OCI-LY1 (cell line): ENCODE results near the gene C1orf105.

Experiments
- H2AFZ ChIP-seq: fragments of 200-600 bp; sonication (generic), shearing (Covaris generic); 2 replicates; pipeline ENCODE4 v1.6.0; 2014; ENCODE audit warnings: antibody characterized with exemption, mild to moderate bottlenecking, low read length
- H3F3A ChIP-seq: fragments of 200-600 bp; sonication (generic), shearing (Covaris generic); 2 replicates; pipeline ENCODE4 v1.6.0; 2014; ENCODE audit warnings: mild to moderate bottlenecking, antibody characterized with exemption, low read length, moderate library complexity; ENCODE audit not compliant: insufficient read depth
- H3K27ac ChIP-seq: fragments of 200-600 bp; sonication (generic); 2 replicates; pipeline ENCODE4 v1.5.1; 2014; ENCODE audit warnings: low read length, mixed run types, mild to moderate bottlenecking, low read depth; ENCODE audit not compliant: poor library complexity, severe bottlenecking
- H3K27me3 ChIP-seq: fragments of 200-600 bp; sonication (generic); 2 replicates; pipeline ENCODE4 v1.6.0; 2014; ENCODE audit warnings: antibody characterized with exemption, mild to moderate bottlenecking, low read length, moderate library complexity; ENCODE audit not compliant: insufficient read depth
- H3K36me3 ChIP-seq: fragments of 200-600 bp; sonication (generic); 2 replicates; pipeline ENCODE4 v1.6.1; 2014; ENCODE audit warnings: mild to moderate bottlenecking, antibody characterized with exemption, low read length, moderate library complexity, mixed read lengths; ENCODE audit not compliant: insufficient read depth
- H3K4me1 ChIP-seq: fragments of 200-600 bp; sonication (generic); 2 replicates; pipeline ENCODE4 v1.5.1; 2014; ENCODE audit warnings: mild to moderate bottlenecking, low read length, moderate library complexity; ENCODE audit not compliant: insufficient read depth, severe bottlenecking
- H3K4me2 ChIP-seq: fragments of 200-600 bp; sonication (generic), shearing (Covaris generic); 2 replicates; pipeline ENCODE4 v1.6.1; 2014; ENCODE audit warnings: low read length
- H3K4me3 ChIP-seq: fragments of 200-600 bp; sonication (generic); 2 replicates; pipeline ENCODE4 v1.5.1; 2014; ENCODE audit warnings: low read length, low read depth, mild to moderate bottlenecking, mixed read lengths; ENCODE audit not compliant: poor library complexity, severe bottlenecking
- H3K79me2 ChIP-seq: fragments of 200-600 bp; shearing (Covaris generic); 2 replicates; pipeline ENCODE4 v1.6.1; 2016; ENCODE audit warnings: mixed run types, low read length, mixed read lengths; ENCODE audit not compliant: insufficient read depth
- H3K9ac ChIP-seq: fragments of 200-600 bp; sonication (generic), shearing (Covaris generic); 2 replicates; pipeline ENCODE4 v1.6.1; 2014; ENCODE audit warnings: mild to moderate bottlenecking, low read length, mixed read lengths
- H3K9me2 ChIP-seq: fragments of 200-600 bp; sonication (generic), shearing (Covaris generic); 2 replicates; pipeline ENCODE4 v1.6.1; 2014; ENCODE audit warnings: low read depth, mild to moderate bottlenecking, low read length, mixed read lengths
- H3K9me3 ChIP-seq: fragments of 200-600 bp; shearing (Covaris generic); 2 replicates; pipeline ENCODE4 v1.6.1; 2014; ENCODE audit warnings: low read length, mixed read lengths
- H4K20me1 ChIP-seq: fragments of 200-600 bp; sonication (generic), shearing (Covaris generic); 2 replicates; pipeline ENCODE4 v1.6.0; 2016; ENCODE audit warnings: mild to moderate bottlenecking, low read length; ENCODE audit not compliant: insufficient read depth
- CTCF ChIP-seq: fragments of 200-600 bp; sonication (generic), shearing (Covaris generic); IDR thresholded peaks from 2 replicates; pipeline ENCODE4 v1.5.1; 2017; ENCODE audit warnings: mild to moderate bottlenecking, antibody characterized with exemption, low read length, moderate library complexity, mixed read lengths
- EZH2 ChIP-seq: fragments of 200-600 bp; sonication (generic), shearing (Covaris generic); IDR thresholded peaks from 2 replicates; pipeline ENCODE4 v1.8.0; 2017; ENCODE audit warnings: borderline replicate concordance, mixed run types, mild to moderate bottlenecking, antibody characterized with exemption, low read length, moderate library complexity, mixed read lengths

C1orf105 gene

GRCh38 chr1:172467446-172467845, 47.0 kb downstream of the C1orf105 start:
- Histone ChIP-seq H3F3A (no peaks in the 10 kb centered on the region), H2AFZ (no peak overlapping the region), H3K27ac (no peak overlapping the region), H3K4me2 (no peak overlapping the region), H4K20me1 (no peaks in the 10 kb centered on the region), H3K9me2 (no peaks in the 10 kb centered on the region), H3K9ac (no peak overlapping the region), H3K4me1 (no peaks in the 10 kb centered on the region), H3K79me2 (no peaks in the 10 kb centered on the region), H3K4me3 (no peak overlapping the region), H3K36me3 (no peaks in the 10 kb centered on the region), H3K9me3 (no peaks in the 10 kb centered on the region), H3K27me3 (no peaks in the 10 kb centered on the region)
- no peak for TF ChIP-seq CTCF
- no peak for TF ChIP-seq EZH2

GRCh38 chr1:172468296-172468695, 47.8 kb downstream of the C1orf105 start:
- Histone ChIP-seq H4K20me1 (no peaks in the 10 kb centered on the region), H3K27ac (no peak overlapping the region), H3K4me2 (no peak overlapping the region)

GRCh38 chr1:172469717-172470116, 49.2 kb downstream of the C1orf105 start:
- H3K4me1 ChIP-seq = no peaks in the 10 kb centered on the region

More at GRCh38 chr1:172468296-172468695, 47.8 kb downstream of the C1orf105 start:
- Histone ChIP-seq H3K36me3 (no peaks in the 10 kb centered on the region), H3K9me2 (no peaks in the 10 kb centered on the region), H3K9ac (no peak overlapping the region), H3F3A (no peaks in the 10 kb centered on the region), H3K27me3 (no peaks in the 10 kb centered on the region), H3K9me3 (no peaks in the 10 kb centered on the region), H3K79me2 (no peaks in the 10 kb centered on the region), H3K4me1 (no peaks in the 10 kb centered on the region), H3K4me3 (no peak overlapping the region), H2AFZ (no peak overlapping the region)
- TF ChIP-seq CTCF = no peak
- no peak for TF ChIP-seq EZH2

More at GRCh38 chr1:172469717-172470116, 49.2 kb downstream of the C1orf105 start:
- no peak for TF ChIP-seq CTCF
- TF ChIP-seq EZH2 = no peak
- Histone ChIP-seq H3F3A (no peaks in the 10 kb centered on the region), H2AFZ (no peak overlapping the region), H3K4me2 (no peak overlapping the region), H3K27me3 (no peaks in the 10 kb centered on the region), H3K9me2 (no peaks in the 10 kb centered on the region), H3K27ac (no peak overlapping the region), H3K4me3 (no peak overlapping the region), H3K9me3 (no peaks in the 10 kb centered on the region), H3K36me3 (no peaks in the 10 kb centered on the region), H3K9ac (no peak overlapping the region), H4K20me1 (no peaks in the 10 kb centered on the region), H3K79me2 (no peaks in the 10 kb centered on the region)
